GM12878 (cell line): ENCODE measurements around the gene SLC11A1. TPM values are rescaled to one million over a fixed set of nuclear protein-coding genes. Genes with fewer than 3 reads are reported as not detected.

Experiments
- ATAC-seq: fragments of 200-7000 bp; cut with Tn5 transposase; 3 replicates; pipeline ENCODE4 v1.9.1; 2020; ENCODE audit warnings: mild to moderate bottlenecking, moderate library complexity
- BruUV-seq: library from RNA; stranded (reverse); fragments of 400-500 nt; replicated peaks from 2 replicates; lab custom pipeline; 2021; lab: Mats Ljungman, UMichigan
- CTCF ChIA-PET: fragments of 300-600 bp; sonication (Branson Sonifier 250); formaldehyde crosslinking; extraction: SDS; loops from one replicate; lab custom pipeline; 2021; ENCODE audit warnings: inconsistent platforms; lab: Yijun Ruan, JAX
- POLR2A ChIA-PET: fragments of 350-600 bp; formaldehyde crosslinking; extraction: SDS; loops from one replicate; lab custom pipeline; 2021; ENCODE audit warnings: inconsistent platforms; lab: Charles Lee
- RAD21 ChIA-PET: fragments of 300-600 bp; sonication (Branson Sonifier 250); formaldehyde crosslinking; loops from one replicate; lab custom pipeline; 2023; ENCODE audit warnings: antibody characterized with exemption; ENCODE audit not compliant: unreplicated experiment; lab: Charles Lee
- SMC1A ChIA-PET: fragments of 300-600 bp; sonication (Branson Sonifier 250); formaldehyde crosslinking; loops from one replicate; lab custom pipeline; 2023; ENCODE audit not compliant: unreplicated experiment, uncharacterized antibody; lab: Charles Lee
- DNase-seq: peaks from one replicate; pipeline ENCODE4 v3.0.0-alpha.2; 2011; ENCODE audit warnings: low read depth, low spot score
- FAIRE-seq: peaks from 3 replicates; lab custom pipeline; 2011; peaks lifted over from hg19 to GRCh38; lab: Jason Lieb, UNC
- H2AFZ ChIP-seq: 2 replicates; pipeline ENCODE4 v1.6.0; 2011; ENCODE audit warnings: low read depth, low read length, control low read depth; ENCODE audit not compliant: control insufficient read depth
- H3K27ac ChIP-seq: 2 replicates; pipeline ENCODE4 v1.5.1; 2011; ENCODE audit warnings: control low read depth; ENCODE audit not compliant: control insufficient read depth, insufficient read depth
- H3K27me3 ChIP-seq, 2 experiments: replicated peaks in 1 of 2; 2 replicates each; pipeline versions ENCODE4 v1.6.0 to v1.6.1; 2011; ENCODE audit warnings: low read length in 1 of 2; ENCODE audit not compliant: control insufficient read depth in 2 of 2, insufficient read depth in 2 of 2
- H3K36me3 ChIP-seq, 2 experiments: 2 replicates each; pipeline ENCODE4 v1.5.1; 2011; ENCODE audit warnings: low read length in 1 of 2; ENCODE audit not compliant: control insufficient read depth in 2 of 2, insufficient read depth in 2 of 2
- H3K4me1 ChIP-seq: 2 replicates; pipeline ENCODE4 v1.6.1; 2011; ENCODE audit warnings: mild to moderate bottlenecking, low read length, moderate library complexity, mixed read lengths; ENCODE audit not compliant: control insufficient read depth, insufficient read depth
- H3K4me2 ChIP-seq: 2 replicates; pipeline ENCODE4 v1.6.0; 2011; ENCODE audit warnings: control low read depth; ENCODE audit not compliant: control insufficient read depth, insufficient read depth
- H3K4me3 ChIP-seq: fragments of 200-600 bp; sonication (generic); 2 replicates; pipeline ENCODE4 v1.5.1; 2016
- H3K79me2 ChIP-seq: 2 replicates; pipeline ENCODE4 v1.6.0; 2011; ENCODE audit warnings: low read length; ENCODE audit not compliant: control insufficient read depth, insufficient read depth
- H3K9ac ChIP-seq: 2 replicates; pipeline ENCODE4 v1.8.0; 2011; ENCODE audit warnings: low read length, control low read depth, mixed read lengths; ENCODE audit not compliant: control insufficient read depth, insufficient read depth
- H3K9me3 ChIP-seq: replicated peaks from 3 replicates; pipeline ENCODE4 v1.5.1; 2011; ENCODE audit warnings: mild to moderate bottlenecking, low read length; ENCODE audit not compliant: control insufficient read depth, insufficient read depth
- H4K20me1 ChIP-seq: 2 replicates; pipeline ENCODE4 v1.6.0; 2011; ENCODE audit not compliant: control insufficient read depth, insufficient read depth
- CEBPB ChIP-seq, 2 experiments: fragments of 150-350 bp in 1 of 2; IDR thresholded peaks; 2 replicates each; pipeline ENCODE4 v1.6.1; 2012 to 2014; ENCODE audit warnings: low read depth in 2 of 2, low read length in 2 of 2, borderline replicate concordance in 1 of 2, inconsistent platforms in 1 of 2
- CHD2 ChIP-seq: IDR thresholded peaks from 2 replicates; pipeline ENCODE4 v1.6.1; 2011; ENCODE audit warnings: low read depth, low read length, improper control_type of control experiment, borderline replicate concordance
- CHD4 ChIP-seq: fragments of 200-600 bp; sonication (generic); IDR thresholded peaks from 2 replicates; pipeline ENCODE4 v1.6.1; 2016; ENCODE audit warnings: mild to moderate bottlenecking
- ESRRA ChIP-seq: IDR thresholded peaks from 2 replicates; pipeline ENCODE4 v1.6.1; 2012; ENCODE audit warnings: mild to moderate bottlenecking, low read length, improper control_type of control experiment
- HDAC2 ChIP-seq: fragments of 200-600 bp; sonication (generic); IDR thresholded peaks from 2 replicates; pipeline ENCODE4 v1.6.1; 2017
- KDM1A ChIP-seq: fragments of 200-600 bp; sonication (generic); IDR thresholded peaks from 2 replicates; pipeline ENCODE4 v1.6.1; 2016; ENCODE audit warnings: borderline replicate concordance
- MEF2A ChIP-seq: IDR thresholded peaks from 2 replicates; pipeline ENCODE4 v1.6.1; 2011; ENCODE audit warnings: low read depth, mild to moderate bottlenecking, low read length, moderate library complexity; ENCODE audit not compliant: insufficient read depth
- MTA2 ChIP-seq: fragments of 450-650 bp; IDR thresholded peaks from 2 replicates; pipeline ENCODE4 v1.6.1; 2016; ENCODE audit warnings: low read depth, mild to moderate bottlenecking, moderate library complexity
- NFXL1 ChIP-seq: fragments of 450-650 bp; IDR thresholded peaks from 2 replicates; pipeline ENCODE4 v1.6.1; 2017; ENCODE audit warnings: antibody characterized with exemption, mild to moderate bottlenecking, borderline replicate concordance
- PKNOX1 ChIP-seq: fragments of 450-650 bp; IDR thresholded peaks from 2 replicates; pipeline ENCODE4 v1.6.1; 2016; ENCODE audit warnings: mild to moderate bottlenecking
- PML ChIP-seq: IDR thresholded peaks from 2 replicates; pipeline ENCODE4 v1.6.1; 2012; ENCODE audit warnings: low read length, inconsistent platforms
- SMARCA5 ChIP-seq: fragments of 450-650 bp; IDR thresholded peaks from 2 replicates; pipeline ENCODE4 v1.6.1; 2017; ENCODE audit warnings: mild to moderate bottlenecking
- TAF1 ChIP-seq: IDR thresholded peaks from 2 replicates; pipeline ENCODE4 v1.6.1; 2011; ENCODE audit warnings: mild to moderate bottlenecking, low read depth, low read length, borderline replicate concordance
- ZBED1 ChIP-seq: IDR thresholded peaks from 2 replicates; pipeline ENCODE4 v1.6.1; 2016; ENCODE audit warnings: borderline replicate concordance
- ZNF622 ChIP-seq: fragments of 450-650 bp; IDR thresholded peaks from 2 replicates; pipeline ENCODE4 v1.6.1; 2017; ENCODE audit warnings: mild to moderate bottlenecking, inconsistent platforms
- WGBS: methylation state at CpG from one replicate; pipeline ENCODE4 v1.1.6; 2016; ENCODE audit warnings: low lambda C conversion rate; ENCODE audit not compliant: insufficient replicate concordance, insufficient coverage; ENCODE audit errors: missing lambda C conversion rate; 5-methylcytosine and 5-hydroxymethylcytosine counted together
- in situ Hi-C: fragments of 300-500 bp; cut with MboI; formaldehyde crosslinking; loops from 9 replicates; pipeline ENCODE4 v1.14.3; 2018; ENCODE audit warnings: mixed read lengths
- intact Hi-C: fragments of 100-400 bp; cut with micrococcal nuclease; formaldehyde crosslinking; loops from one replicate; pipeline ENCODE4 v1.14.2; 2022; ENCODE audit not compliant: unreplicated experiment
- polyA plus RNA-seq, 11 experiments: library from polyadenylated mRNA; depleted of rRNA in 4 of 11; unstranded in 6 of 11; stranded (reverse) in 5 of 11; fragments of >200 nt; fragmentation: Nextera tagmentation in 4 of 11; fragmentation: Illumina TruSeq in 1 of 11; extraction: Ambion mirVana in 4 of 11; extraction: Trizol in 1 of 11; gene quantifications; 1 replicate in 1 of 11; 2 replicates in 10 of 11; pipeline versions ENCODE4 v1.2.1 to v1.2.3, GENCODE V29; 2011 to 2016; ENCODE audit warnings: inconsistent platforms in 2 of 11, missing spikeins in 2 of 11, low read depth in 1 of 11
- total RNA-seq, 4 experiments: library from RNA; depleted of rRNA in 3 of 4; stranded (reverse); fragments of >200 nt in 3 of 4; fragmentation: Illumina TruSeq in 1 of 4; extraction: Trizol in 1 of 4; gene quantifications; 2 replicates each; pipeline versions ENCODE4 v1.2.1 to v1.2.3, GENCODE V29; 2013 to 2021
- TF ChIP-seq, protein P1 (sequence below): fragments of 450-650 bp; IDR thresholded peaks from 2 replicates; pipeline ENCODE4 v1.6.1; 2017; ENCODE audit warnings: mild to moderate bottlenecking, moderate library complexity

Gene SLC11A1
- total and polyA plus RNA-seq, 10 of the 15 experiments (the other 5 are each of a cell fraction or from before 2014, with no cell fraction given) = 0.03 to 0.38 (median 0.12) TPM

- intact Hi-C loops = no loop called here
- SMC1A ChIA-PET = interaction anchor here (0.6 to 1.1 kb wide), 2 partner anchors 69 to 95 kb away, joined by 3 read pairs; no protein-coding TSS in a partner anchor
- Histone ChIP-seq H3K4me3 (no peak overlapping the region), H3K27ac (no peak overlapping the region), H3K9ac (no peak overlapping the region), H2AFZ (no peak overlapping the region), H4K20me1 (no peaks in the 10 kb centered on the region), H3K9me3 (no peaks in the 10 kb centered on the region; the same call in 2 of the 3 replicates), H3K4me2 (no peak overlapping the region), H3K4me1 (peaks cover 4% of the 10 kb centered on the region; the same call in 1 of the 2 replicates), H3K36me3 (no peaks in the 10 kb centered on the region), H3K79me2 (no peaks in the 10 kb centered on the region), H3K27me3 (no peaks in the 10 kb centered on the region)
- CTCF ChIA-PET = interaction anchor here (0.6 to 1.0 kb wide), 2 partner anchors 14 to 69 kb away, joined by 3 to 4 read pairs; partner anchors contain the start of gene CATIP
- RAD21 ChIA-PET = interaction anchor here (1.2 kb wide), 1 partner anchor 23 kb away, joined by 3 read pairs; no protein-coding TSS in a partner anchor
- no TSS peak for BruUV-seq
- DNase-seq (no peak), FAIRE-seq (no peak), ATAC-seq (no peak)
- 68% methylated on average over 11 of the region's 11 CpGs for WGBS
- in situ Hi-C loops = no loop called here
- POLR2A ChIA-PET = no interaction called here
- TF ChIP-seq ZBED1 = no peak
- no peak for TF ChIP-seq CHD4
- TF ChIP-seq HDAC2 = no peak
- TF ChIP-seq PKNOX1 = no peak
- TF ChIP-seq CEBPB (IDR thresholded peaks at IDR 0.05; ENCODE audit: borderline replicate concordance in 1 of 2, low read depth in 2 of 2, low read length in 2 of 2) = no peak
- TF ChIP-seq ESRRA = no peak
- TF ChIP-seq MTA2 = no peak
- no peak for TF ChIP-seq KDM1A
- TF ChIP-seq, protein P1, sequence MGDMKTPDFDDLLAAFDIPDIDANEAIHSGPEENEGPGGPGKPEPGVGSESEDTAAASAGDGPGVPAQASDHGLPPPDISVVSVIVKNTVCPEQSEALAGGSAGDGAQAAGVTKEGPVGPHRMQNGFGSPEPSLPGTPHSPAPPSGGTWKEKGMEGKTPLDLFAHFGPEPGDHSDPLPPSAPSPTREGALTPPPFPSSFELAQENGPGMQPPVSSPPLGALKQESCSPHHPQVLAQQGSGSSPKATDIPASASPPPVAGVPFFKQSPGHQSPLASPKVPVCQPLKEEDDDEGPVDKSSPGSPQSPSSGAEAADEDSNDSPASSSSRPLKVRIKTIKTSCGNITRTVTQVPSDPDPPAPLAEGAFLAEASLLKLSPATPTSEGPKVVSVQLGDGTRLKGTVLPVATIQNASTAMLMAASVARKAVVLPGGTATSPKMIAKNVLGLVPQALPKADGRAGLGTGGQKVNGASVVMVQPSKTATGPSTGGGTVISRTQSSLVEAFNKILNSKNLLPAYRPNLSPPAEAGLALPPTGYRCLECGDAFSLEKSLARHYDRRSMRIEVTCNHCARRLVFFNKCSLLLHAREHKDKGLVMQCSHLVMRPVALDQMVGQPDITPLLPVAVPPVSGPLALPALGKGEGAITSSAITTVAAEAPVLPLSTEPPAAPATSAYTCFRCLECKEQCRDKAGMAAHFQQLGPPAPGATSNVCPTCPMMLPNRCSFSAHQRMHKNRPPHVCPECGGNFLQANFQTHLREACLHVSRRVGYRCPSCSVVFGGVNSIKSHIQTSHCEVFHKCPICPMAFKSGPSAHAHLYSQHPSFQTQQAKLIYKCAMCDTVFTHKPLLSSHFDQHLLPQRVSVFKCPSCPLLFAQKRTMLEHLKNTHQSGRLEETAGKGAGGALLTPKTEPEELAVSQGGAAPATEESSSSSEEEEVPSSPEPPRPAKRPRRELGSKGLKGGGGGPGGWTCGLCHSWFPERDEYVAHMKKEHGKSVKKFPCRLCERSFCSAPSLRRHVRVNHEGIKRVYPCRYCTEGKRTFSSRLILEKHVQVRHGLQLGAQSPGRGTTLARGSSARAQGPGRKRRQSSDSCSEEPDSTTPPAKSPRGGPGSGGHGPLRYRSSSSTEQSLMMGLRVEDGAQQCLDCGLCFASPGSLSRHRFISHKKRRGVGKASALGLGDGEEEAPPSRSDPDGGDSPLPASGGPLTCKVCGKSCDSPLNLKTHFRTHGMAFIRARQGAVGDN = no peak
- no peak for TF ChIP-seq TAF1
- no peak for TF ChIP-seq CHD2
- no peak for TF ChIP-seq MEF2A
- TF ChIP-seq SMARCA5 = no peak
- no peak for TF ChIP-seq NFXL1
- TF ChIP-seq ZNF622 = no peak
- TF ChIP-seq PML = no peak
Measured at GRCh38 chr2:218370410-218371063, 11.5 kb upstream of the SLC11A1 start.
